ENCODE measurements around the gene A4GALT.

- no peak for TF ChIP-seq POLR2A (IDR thresholded peaks at IDR 0.05)
- TF ChIP-seq CTCF (IDR thresholded peaks at IDR 0.05), result peak; percentile 42 to 81 (median 64)
- TF ChIP-seq POLR2AphosphoS5 (IDR thresholded peaks at IDR 0.05), result peak in 1 of 4 donors; percentile 56
- no peak for TF ChIP-seq EP300 (IDR thresholded peaks at IDR 0.05)
Observed at GRCh38 chr22:42661985-42662831, 58.5 kb downstream of the A4GALT start.
